GM12875 (cell line): ENCODE data around the gene ABCC1.
A peak's percentile ranks its signal among the peaks of the same experiment; 100 is the strongest.

Experiments used
- H3K4me3 ChIP-seq: one replicate; pipeline ENCODE4 v1.5.1; 2011; ENCODE audit warnings: low read depth, low read length, control low read depth
- CTCF ChIP-seq: IDR thresholded peaks from 2 replicates; pipeline ENCODE4 v1.5.1; 2011; ENCODE audit warnings: low read depth, mild to moderate bottlenecking, control low read depth, inconsistent platforms, low read length, moderate library complexity, borderline replicate concordance; ENCODE audit not compliant: insufficient read depth

The ABCC1 gene

GRCh38 chr16:15946257-15947044 lies 3.0 kb upstream of the ABCC1 start:
- no peak for TF ChIP-seq CTCF

GRCh38 chr16:15947983-15948509 lies 1.4 kb upstream of the ABCC1 start:
- H3K4me3 ChIP-seq, result no peak overlapping the region
- TF ChIP-seq CTCF, result no peak

More at GRCh38 chr16:15946257-15947044, 3.0 kb upstream of the ABCC1 start:
- no peak overlapping the region for H3K4me3 ChIP-seq

GRCh38 chr16:15948532-15949209 lies 745 bp upstream of the ABCC1 start:
- H3K4me3 ChIP-seq, result peak overlapping the region; percentile 60
- TF ChIP-seq CTCF, result no peak

- no peak for TF ChIP-seq CTCF
These were observed 892 bp downstream of the ABCC1 start for GRCh38 chr16:15950161-15950854.

GRCh38 chr16:15950869-15951268 lies 1.5 kb downstream of the ABCC1 start:
- no peak for TF ChIP-seq CTCF

More at GRCh38 chr16:15950161-15950854, 892 bp downstream of the ABCC1 start:
- peak overlapping the region; percentile 64 for H3K4me3 ChIP-seq

GRCh38 chr16:15951852-15952251 lies 2.4 kb downstream of the ABCC1 start:
- no peak overlapping the region for H3K4me3 ChIP-seq

More at GRCh38 chr16:15950869-15951268, 1.5 kb downstream of the ABCC1 start:
- peak overlapping the region; percentile 64 for H3K4me3 ChIP-seq

More at GRCh38 chr16:15951852-15952251, 2.4 kb downstream of the ABCC1 start:
- TF ChIP-seq CTCF, result no peak
